ENCODE results near the gene SRMS. TPM values are rescaled to one million over a fixed set of nuclear protein-coding genes. Genes with fewer than 3 reads are reported as not detected.

Gene SRMS
- polyA plus RNA-seq, 1 donor from 2014 or later: not detected

DNA sequence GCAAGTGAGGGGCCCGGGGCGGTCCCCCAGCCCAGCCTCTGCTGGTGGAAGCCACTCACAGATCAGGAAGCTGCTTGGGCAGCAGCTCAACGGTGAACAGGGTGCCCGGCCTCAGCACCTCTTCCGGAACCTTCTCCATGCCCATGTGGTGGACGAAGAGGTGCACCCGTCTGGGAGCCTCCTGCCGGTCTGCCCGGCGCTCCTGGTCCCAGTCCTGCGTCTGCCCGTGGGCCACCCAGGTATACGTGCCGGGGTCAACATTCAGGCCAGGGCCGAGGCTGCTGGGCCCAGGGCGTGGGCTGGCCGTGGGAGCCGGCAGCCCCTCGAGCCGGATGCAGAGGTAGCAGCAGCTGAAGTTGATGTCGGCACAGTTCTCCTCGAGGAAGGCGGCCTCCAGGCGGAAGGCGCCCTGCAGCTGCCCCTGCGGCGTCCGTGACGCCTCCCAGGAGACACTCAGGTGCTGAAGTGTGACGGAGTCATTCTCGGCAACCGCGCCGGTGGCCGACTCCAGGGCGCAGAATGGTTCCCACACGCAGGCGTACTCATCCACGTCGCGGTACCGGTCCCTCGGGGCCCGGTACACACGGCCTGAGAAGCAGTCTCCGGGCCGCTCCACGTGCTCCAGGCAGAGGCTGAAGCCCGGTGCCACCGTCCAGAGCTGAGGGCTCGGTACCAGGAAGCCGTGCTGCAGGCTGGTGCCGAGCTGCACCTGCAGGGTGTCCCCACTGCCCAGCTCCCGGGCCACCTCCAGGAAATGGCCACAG lies 15.1 kb upstream of the SRMS start:
- Histone ChIP-seq H3K4me2 (ENCODE audit: low read length) (no peak overlapping the region), H3K79me2 (replicated peaks; ENCODE audit: insufficient read depth, low read length) (no peaks in the 10 kb centered on the region), H3K4me3 (ENCODE audit: low read length) (no peak overlapping the region), H3K36me3 (ENCODE audit: insufficient read depth, low read length) (no peaks in the 10 kb centered on the region), H2AFZ (ENCODE audit: low read depth, low read length) (no peak overlapping the region), H3K9me2 (ENCODE audit: insufficient read depth, low read length) (no peaks in the 10 kb centered on the region), H3K27ac (ENCODE audit: low read length) (no peak overlapping the region), H3K27me3 (ENCODE audit: insufficient read depth, low read depth, low read length) (no peaks in the 10 kb centered on the region), H4K20me1 (ENCODE audit: insufficient read depth) (no peaks in the 10 kb centered on the region), H3F3A (ENCODE audit: insufficient read depth, low read length, poor library complexity, severe bottlenecking) (no peaks in the 10 kb centered on the region), H3K9ac (ENCODE audit: low read length) (no peak overlapping the region), H3K9me3 (ENCODE audit: low read length) (no peaks in the 10 kb centered on the region)
- TF ChIP-seq MXI1 (conservative IDR thresholded peaks at IDR 0.05; ENCODE audit: poor library complexity, severe bottlenecking): no peak
- TF ChIP-seq TAF1 (IDR thresholded peaks at IDR 0.05; ENCODE audit: low read depth): no peak
- TF ChIP-seq SMC3 (conservative IDR thresholded peaks at IDR 0.05; ENCODE audit: poor library complexity): no peak

DNA sequence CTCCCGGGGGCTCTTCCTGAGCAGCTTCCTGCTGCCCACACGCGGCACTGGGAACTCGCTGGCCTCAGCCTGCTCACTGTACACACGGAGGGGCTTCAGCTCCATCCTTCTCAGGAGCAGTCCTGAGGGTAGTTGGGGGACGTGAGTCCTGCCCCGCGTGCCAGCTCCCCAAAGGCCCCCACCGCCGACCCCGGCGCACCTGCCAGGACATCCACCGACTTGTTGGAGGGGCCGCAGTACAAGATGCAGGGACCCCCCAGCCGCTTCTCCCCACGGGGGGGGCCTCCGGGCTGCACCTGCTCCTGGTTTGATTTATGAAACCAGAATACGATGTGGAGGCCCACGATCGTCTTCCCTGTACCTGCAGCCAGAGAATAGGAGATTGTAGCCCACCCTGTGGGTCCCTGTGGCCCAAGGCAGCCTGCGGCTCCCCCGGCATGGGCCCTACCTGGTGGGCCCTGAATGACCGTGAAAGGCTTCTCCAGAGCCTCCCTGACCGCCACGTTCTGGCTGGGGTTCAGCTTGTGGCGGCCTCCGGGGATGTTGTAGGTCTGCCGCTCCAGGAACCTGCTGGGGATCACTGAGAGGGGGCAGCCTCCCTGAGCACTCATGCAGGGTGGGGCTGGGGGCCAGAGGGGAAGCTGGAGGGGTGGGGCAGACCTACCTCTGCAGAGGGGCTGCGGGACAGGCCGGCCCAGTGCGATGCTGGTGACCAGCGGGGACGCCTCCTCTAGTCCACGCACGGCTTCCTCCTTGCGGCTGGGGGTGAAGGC lies 14.3 kb upstream of the SRMS start:
- Histone ChIP-seq H3K9me3 (ENCODE audit: low read length) (no peaks in the 10 kb centered on the region), H3K4me2 (ENCODE audit: low read length) (no peak overlapping the region), H3F3A (ENCODE audit: insufficient read depth, low read length, poor library complexity, severe bottlenecking) (no peaks in the 10 kb centered on the region), H3K9me2 (ENCODE audit: insufficient read depth, low read length) (no peaks in the 10 kb centered on the region), H4K20me1 (ENCODE audit: insufficient read depth) (no peaks in the 10 kb centered on the region), H3K27me3 (ENCODE audit: insufficient read depth, low read depth, low read length) (no peaks in the 10 kb centered on the region), H3K36me3 (ENCODE audit: insufficient read depth, low read length) (no peaks in the 10 kb centered on the region), H3K9ac (ENCODE audit: low read length) (no peak overlapping the region), H3K79me2 (replicated peaks; ENCODE audit: insufficient read depth, low read length) (no peaks in the 10 kb centered on the region), H3K4me3 (ENCODE audit: low read length) (no peak overlapping the region), H2AFZ (ENCODE audit: low read depth, low read length) (no peak overlapping the region), H3K27ac (ENCODE audit: low read length) (no peak overlapping the region)
- no peak for TF ChIP-seq SMC3 (conservative IDR thresholded peaks at IDR 0.05; ENCODE audit: poor library complexity)
- no peak for TF ChIP-seq EP300 (conservative IDR thresholded peaks at IDR 0.05; ENCODE audit: poor library complexity, severe bottlenecking)
- TF ChIP-seq POLR2AphosphoS5 (IDR thresholded peaks at IDR 0.05): no peak
- no peak for TF ChIP-seq MXI1 (conservative IDR thresholded peaks at IDR 0.05; ENCODE audit: poor library complexity, severe bottlenecking)
- no peak for TF ChIP-seq TAF1 (IDR thresholded peaks at IDR 0.05; ENCODE audit: low read depth)
- no peak for TF ChIP-seq RAD21 (conservative IDR thresholded peaks at IDR 0.05)
- TF ChIP-seq, protein P1, sequence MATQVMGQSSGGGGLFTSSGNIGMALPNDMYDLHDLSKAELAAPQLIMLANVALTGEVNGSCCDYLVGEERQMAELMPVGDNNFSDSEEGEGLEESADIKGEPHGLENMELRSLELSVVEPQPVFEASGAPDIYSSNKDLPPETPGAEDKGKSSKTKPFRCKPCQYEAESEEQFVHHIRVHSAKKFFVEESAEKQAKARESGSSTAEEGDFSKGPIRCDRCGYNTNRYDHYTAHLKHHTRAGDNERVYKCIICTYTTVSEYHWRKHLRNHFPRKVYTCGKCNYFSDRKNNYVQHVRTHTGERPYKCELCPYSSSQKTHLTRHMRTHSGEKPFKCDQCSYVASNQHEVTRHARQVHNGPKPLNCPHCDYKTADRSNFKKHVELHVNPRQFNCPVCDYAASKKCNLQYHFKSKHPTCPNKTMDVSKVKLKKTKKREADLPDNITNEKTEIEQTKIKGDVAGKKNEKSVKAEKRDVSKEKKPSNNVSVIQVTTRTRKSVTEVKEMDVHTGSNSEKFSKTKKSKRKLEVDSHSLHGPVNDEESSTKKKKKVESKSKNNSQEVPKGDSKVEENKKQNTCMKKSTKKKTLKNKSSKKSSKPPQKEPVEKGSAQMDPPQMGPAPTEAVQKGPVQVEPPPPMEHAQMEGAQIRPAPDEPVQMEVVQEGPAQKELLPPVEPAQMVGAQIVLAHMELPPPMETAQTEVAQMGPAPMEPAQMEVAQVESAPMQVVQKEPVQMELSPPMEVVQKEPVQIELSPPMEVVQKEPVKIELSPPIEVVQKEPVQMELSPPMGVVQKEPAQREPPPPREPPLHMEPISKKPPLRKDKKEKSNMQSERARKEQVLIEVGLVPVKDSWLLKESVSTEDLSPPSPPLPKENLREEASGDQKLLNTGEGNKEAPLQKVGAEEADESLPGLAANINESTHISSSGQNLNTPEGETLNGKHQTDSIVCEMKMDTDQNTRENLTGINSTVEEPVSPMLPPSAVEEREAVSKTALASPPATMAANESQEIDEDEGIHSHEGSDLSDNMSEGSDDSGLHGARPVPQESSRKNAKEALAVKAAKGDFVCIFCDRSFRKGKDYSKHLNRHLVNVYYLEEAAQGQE (IDR thresholded peaks at IDR 0.05; ENCODE audit: borderline replicate concordance): no peak
- TF ChIP-seq, protein P2, sequence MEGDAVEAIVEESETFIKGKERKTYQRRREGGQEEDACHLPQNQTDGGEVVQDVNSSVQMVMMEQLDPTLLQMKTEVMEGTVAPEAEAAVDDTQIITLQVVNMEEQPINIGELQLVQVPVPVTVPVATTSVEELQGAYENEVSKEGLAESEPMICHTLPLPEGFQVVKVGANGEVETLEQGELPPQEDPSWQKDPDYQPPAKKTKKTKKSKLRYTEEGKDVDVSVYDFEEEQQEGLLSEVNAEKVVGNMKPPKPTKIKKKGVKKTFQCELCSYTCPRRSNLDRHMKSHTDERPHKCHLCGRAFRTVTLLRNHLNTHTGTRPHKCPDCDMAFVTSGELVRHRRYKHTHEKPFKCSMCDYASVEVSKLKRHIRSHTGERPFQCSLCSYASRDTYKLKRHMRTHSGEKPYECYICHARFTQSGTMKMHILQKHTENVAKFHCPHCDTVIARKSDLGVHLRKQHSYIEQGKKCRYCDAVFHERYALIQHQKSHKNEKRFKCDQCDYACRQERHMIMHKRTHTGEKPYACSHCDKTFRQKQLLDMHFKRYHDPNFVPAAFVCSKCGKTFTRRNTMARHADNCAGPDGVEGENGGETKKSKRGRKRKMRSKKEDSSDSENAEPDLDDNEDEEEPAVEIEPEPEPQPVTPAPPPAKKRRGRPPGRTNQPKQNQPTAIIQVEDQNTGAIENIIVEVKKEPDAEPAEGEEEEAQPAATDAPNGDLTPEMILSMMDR (IDR thresholded peaks at IDR 0.05; ENCODE audit: poor library complexity, severe bottlenecking): no peak
- TF ChIP-seq EZH2 (IDR thresholded peaks at IDR 0.05; ENCODE audit: borderline replicate concordance, insufficient read depth, low read length, poor library complexity, severe bottlenecking): no peak

All from neural cell (in vitro differentiated cells).